Measurements from ENCODE around the gene ALPG. TPM values are rescaled to one million over a fixed set of nuclear protein-coding genes. Genes with fewer than 3 reads are reported as not detected.

Gene ALPG
- polyA plus RNA-seq, 1 donor (not counting 4 experiments of a cell fraction or from before 2014, with no cell fraction given), result not detected

DNA sequence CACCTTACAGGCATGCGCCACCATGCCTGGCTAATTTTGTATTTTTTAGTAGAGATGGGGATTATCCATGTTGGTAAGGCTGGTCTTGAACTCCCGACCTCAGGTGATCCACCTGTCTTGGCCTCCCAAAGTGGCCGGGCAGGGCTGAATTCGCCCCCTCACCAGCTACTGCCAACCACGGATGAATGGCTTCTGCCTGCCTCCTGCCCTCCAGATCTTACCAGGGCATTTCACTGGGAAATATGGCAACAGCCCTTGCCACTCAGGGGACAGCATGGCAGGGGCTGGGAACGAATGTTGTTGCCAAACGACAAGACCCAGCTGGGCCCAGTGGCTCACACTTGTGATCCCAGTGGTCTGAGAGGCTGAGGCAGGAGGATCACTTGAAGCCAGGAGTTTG, 29.9 kb upstream of the ALPG start:
- Histone ChIP-seq H3K27ac (ENCODE audit: control insufficient read depth, insufficient read depth, low read length) (no peak overlapping the region), H3K4me1 (ENCODE audit: control insufficient read depth, extremely low read depth, insufficient read depth, low read length) (peaks cover 3% of the 10 kb centered on the region), H3K4me3 (ENCODE audit: control insufficient read depth in 2 of 3, extremely low read depth in 1 of 3, insufficient read depth in 2 of 3, low read depth in 1 of 3, low read length in 3 of 3) (no peak overlapping the region), H3K27me3 (ENCODE audit: control insufficient read depth, extremely low read depth, insufficient read depth, low read length) (peaks cover 3% of the 10 kb centered on the region), H3K79me2 (ENCODE audit: control insufficient read depth, insufficient read depth, low read length) (no peaks in the 10 kb centered on the region), H2AFZ (ENCODE audit: control insufficient read depth, low read length) (no peak overlapping the region), H3K9me3 (ENCODE audit: control insufficient read depth, low read depth, low read length) (no peaks in the 10 kb centered on the region), H4K20me1 (ENCODE audit: control insufficient read depth, extremely low read depth, insufficient read depth, low read length) (no peaks in the 10 kb centered on the region), H3K4me2 (ENCODE audit: control insufficient read depth, extremely low read depth, insufficient read depth, low read depth, low read length) (no peak overlapping the region), H3K9ac (ENCODE audit: control insufficient read depth, extremely low read depth, insufficient read depth, low read length) (no peak overlapping the region), H3K9me1 (ENCODE audit: control insufficient read depth, extremely low read depth, insufficient read depth, low read length) (no peaks in the 10 kb centered on the region), H3K36me3 (ENCODE audit: control insufficient read depth in 2 of 2, extremely low read depth in 1 of 2, insufficient read depth in 2 of 2, low read length in 2 of 2) (no peaks in the 10 kb centered on the region)
- TF ChIP-seq, protein P1, sequence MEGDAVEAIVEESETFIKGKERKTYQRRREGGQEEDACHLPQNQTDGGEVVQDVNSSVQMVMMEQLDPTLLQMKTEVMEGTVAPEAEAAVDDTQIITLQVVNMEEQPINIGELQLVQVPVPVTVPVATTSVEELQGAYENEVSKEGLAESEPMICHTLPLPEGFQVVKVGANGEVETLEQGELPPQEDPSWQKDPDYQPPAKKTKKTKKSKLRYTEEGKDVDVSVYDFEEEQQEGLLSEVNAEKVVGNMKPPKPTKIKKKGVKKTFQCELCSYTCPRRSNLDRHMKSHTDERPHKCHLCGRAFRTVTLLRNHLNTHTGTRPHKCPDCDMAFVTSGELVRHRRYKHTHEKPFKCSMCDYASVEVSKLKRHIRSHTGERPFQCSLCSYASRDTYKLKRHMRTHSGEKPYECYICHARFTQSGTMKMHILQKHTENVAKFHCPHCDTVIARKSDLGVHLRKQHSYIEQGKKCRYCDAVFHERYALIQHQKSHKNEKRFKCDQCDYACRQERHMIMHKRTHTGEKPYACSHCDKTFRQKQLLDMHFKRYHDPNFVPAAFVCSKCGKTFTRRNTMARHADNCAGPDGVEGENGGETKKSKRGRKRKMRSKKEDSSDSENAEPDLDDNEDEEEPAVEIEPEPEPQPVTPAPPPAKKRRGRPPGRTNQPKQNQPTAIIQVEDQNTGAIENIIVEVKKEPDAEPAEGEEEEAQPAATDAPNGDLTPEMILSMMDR (optimal IDR thresholded peaks at IDR 0.05 in 1 of 3, IDR thresholded peaks at IDR 0.05 in 1 of 3, conservative IDR thresholded peaks at IDR 0.05 in 1 of 3; ENCODE audit: extremely low read depth in 1 of 3, insufficient read depth in 2 of 3, low read length in 3 of 3), result no peak
- TF ChIP-seq EZH2 (IDR thresholded peaks at IDR 0.05; ENCODE audit: low read length), result no peak
- dilution Hi-C loops (cut with MboI; ENCODE audit: extremely low pct_ligation_motif_present, low sequenced_read_pairs), result no loop called here
- no peak for DNase-seq (ENCODE audit: low read depth, low spot score)
- no peak for FAIRE-seq

DNA sequence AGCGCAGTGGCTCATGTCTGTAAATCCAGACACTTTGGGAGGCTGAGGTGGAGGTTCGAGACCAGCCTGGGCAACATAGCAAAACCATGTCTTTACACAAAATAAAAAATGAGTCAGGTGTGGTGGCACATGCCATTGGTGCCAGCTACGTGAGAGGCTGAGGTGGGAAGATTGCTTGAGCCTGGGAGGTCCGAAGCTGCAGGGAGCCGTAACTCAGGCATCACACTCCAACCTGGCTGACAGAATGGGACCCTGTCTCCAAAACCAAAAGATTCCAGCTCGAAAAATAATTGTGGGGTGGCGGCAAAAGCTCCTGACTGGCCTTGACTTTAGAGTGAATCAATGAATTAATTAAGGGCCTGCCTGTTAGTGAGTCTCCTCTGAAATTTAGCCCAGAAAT, 29.3 kb upstream of the ALPG start:
- no peak overlapping the region for H2AFZ ChIP-seq (ENCODE audit: control insufficient read depth, low read length)
- peaks cover 9% of the 10 kb centered on the region for H3K27me3 ChIP-seq (ENCODE audit: control insufficient read depth, extremely low read depth, insufficient read depth, low read length)
- H3K9me3 ChIP-seq (ENCODE audit: control insufficient read depth, low read depth, low read length), result no peaks in the 10 kb centered on the region
- H3K9ac ChIP-seq (ENCODE audit: control insufficient read depth, extremely low read depth, insufficient read depth, low read length), result no peak overlapping the region
- H3K4me1 ChIP-seq (ENCODE audit: control insufficient read depth, extremely low read depth, insufficient read depth, low read length), result peaks cover 3% of the 10 kb centered on the region
- H4K20me1 ChIP-seq (ENCODE audit: control insufficient read depth, extremely low read depth, insufficient read depth, low read length), result no peaks in the 10 kb centered on the region
- H3K27ac ChIP-seq (ENCODE audit: control insufficient read depth, insufficient read depth, low read length), result no peak overlapping the region
- H3K79me2 ChIP-seq (ENCODE audit: control insufficient read depth, insufficient read depth, low read length), result no peaks in the 10 kb centered on the region
- H3K4me2 ChIP-seq (ENCODE audit: control insufficient read depth, extremely low read depth, insufficient read depth, low read depth, low read length), result no peak overlapping the region
- FAIRE-seq, result no peak
- dilution Hi-C loops (cut with MboI; ENCODE audit: extremely low pct_ligation_motif_present, low sequenced_read_pairs), result no loop called here
- H3K9me1 ChIP-seq (ENCODE audit: control insufficient read depth, extremely low read depth, insufficient read depth, low read length), result no peaks in the 10 kb centered on the region
- no peaks in the 10 kb centered on the region for H3K36me3 ChIP-seq (ENCODE audit: control insufficient read depth in 2 of 2, extremely low read depth in 1 of 2, insufficient read depth in 2 of 2, low read length in 2 of 2)
- DNase-seq (ENCODE audit: low read depth, low spot score), result no peak
- no peak overlapping the region for H3K4me3 ChIP-seq (ENCODE audit: control insufficient read depth in 2 of 3, extremely low read depth in 1 of 3, insufficient read depth in 2 of 3, low read depth in 1 of 3, low read length in 3 of 3)
- TF ChIP-seq EZH2 (IDR thresholded peaks at IDR 0.05; ENCODE audit: low read length), result no peak
- TF ChIP-seq, protein P1 (optimal IDR thresholded peaks at IDR 0.05 in 1 of 3, IDR thresholded peaks at IDR 0.05 in 1 of 3, conservative IDR thresholded peaks at IDR 0.05 in 1 of 3; ENCODE audit: extremely low read depth in 1 of 3, insufficient read depth in 2 of 3, low read length in 3 of 3), result no peak
